Fibroblast of skin of left quadriceps (primary cell): ENCODE data around the gene CHCHD6.

Source experiments
- DNase-seq, 2 experiments: peaks; one replicate each; pipeline ENCODE4 v3.0.0-alpha.2; 2013; ENCODE audit warnings: low read depth in 2 of 2

Gene CHCHD6

GRCh38 chr3:126939733-126940132, 235.7 kb downstream of the CHCHD6 start:
- no peak for DNase-seq

- DNase-seq, result no peak
Measured at GRCh38 chr3:126941721-126942270, 237.8 kb downstream of the CHCHD6 start.

- no peak for DNase-seq
Measured at GRCh38 chr3:126944089-126944965, 240.3 kb downstream of the CHCHD6 start.

GRCh38 chr3:126945171-126945721, 241.2 kb downstream of the CHCHD6 start:
- DNase-seq, result no peak

GRCh38 chr3:126945891-126946290, 241.9 kb downstream of the CHCHD6 start:
- no peak for DNase-seq

- no peak for DNase-seq
Measured at GRCh38 chr3:126946405-126946804, 242.4 kb downstream of the CHCHD6 start.

GRCh38 chr3:126947429-126947828, 243.4 kb downstream of the CHCHD6 start:
- no peak for DNase-seq

- no peak for DNase-seq
Measured at GRCh38 chr3:126948980-126949535, 245.0 kb downstream of the CHCHD6 start.

GRCh38 chr3:126951561-126951960, 247.5 kb downstream of the CHCHD6 start:
- no peak for DNase-seq

GRCh38 chr3:126952261-126952982, 248.4 kb downstream of the CHCHD6 start:
- DNase-seq, result no peak

GRCh38 chr3:126952983-126953660, 249.1 kb downstream of the CHCHD6 start:
- DNase-seq, result no peak

GRCh38 chr3:126954141-126954842, 250.3 kb downstream of the CHCHD6 start:
- DNase-seq, result no peak

- no peak for DNase-seq
Measured at GRCh38 chr3:126955004-126955790, 251.2 kb downstream of the CHCHD6 start.

- DNase-seq, result no peak
Measured at GRCh38 chr3:126956361-126956760, 252.3 kb downstream of the CHCHD6 start.

GRCh38 chr3:126956866-126957650, 253.0 kb downstream of the CHCHD6 start:
- DNase-seq, result no peak

GRCh38 chr3:126957776-126958637, 254.0 kb downstream of the CHCHD6 start:
- DNase-seq, result no peak

- no peak for DNase-seq
Measured at GRCh38 chr3:126958638-126959085, 254.6 kb downstream of the CHCHD6 start.
